Measurements from ENCODE around the gene HS3ST3A1. TPM values are rescaled to one million over a fixed set of nuclear protein-coding genes. Genes with fewer than 3 reads are reported as not detected.
"Not testable (repeated sequence)": the region's sequence is repeated elsewhere in the genome, so short reads cannot be mapped to it uniquely, and the experiment has no call there.

HS3ST3A1 gene
- total RNA-seq, 1 donor from 2014 or later: not detected

DNA sequence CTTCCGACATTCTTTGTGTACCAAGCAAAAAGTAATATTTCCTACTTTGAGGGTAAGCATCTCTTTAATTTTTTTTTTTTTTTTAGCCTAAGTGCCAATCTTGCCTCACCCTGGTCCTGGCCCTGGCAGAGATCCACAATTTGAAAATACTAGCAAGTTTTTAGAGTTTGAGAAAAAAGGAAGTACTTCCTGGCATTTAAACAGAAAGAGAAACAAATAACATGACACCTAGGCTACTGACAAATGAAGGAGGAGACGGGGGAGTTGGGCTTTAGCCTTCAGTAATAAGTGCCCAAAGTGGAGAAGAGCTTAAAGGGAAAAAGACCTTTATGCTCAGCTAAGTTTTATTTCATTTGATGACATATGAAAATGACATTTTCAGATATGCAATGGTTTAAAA, 92.8 kb downstream of the HS3ST3A1 start:
- no peaks in the 10 kb centered on the region for H3K9me3 ChIP-seq
- H3K36me3 ChIP-seq: no peaks in the 10 kb centered on the region
- no peak overlapping the region for H3K27ac ChIP-seq
- H3K4me3 ChIP-seq: no peak overlapping the region
- TF ChIP-seq, protein P1, sequence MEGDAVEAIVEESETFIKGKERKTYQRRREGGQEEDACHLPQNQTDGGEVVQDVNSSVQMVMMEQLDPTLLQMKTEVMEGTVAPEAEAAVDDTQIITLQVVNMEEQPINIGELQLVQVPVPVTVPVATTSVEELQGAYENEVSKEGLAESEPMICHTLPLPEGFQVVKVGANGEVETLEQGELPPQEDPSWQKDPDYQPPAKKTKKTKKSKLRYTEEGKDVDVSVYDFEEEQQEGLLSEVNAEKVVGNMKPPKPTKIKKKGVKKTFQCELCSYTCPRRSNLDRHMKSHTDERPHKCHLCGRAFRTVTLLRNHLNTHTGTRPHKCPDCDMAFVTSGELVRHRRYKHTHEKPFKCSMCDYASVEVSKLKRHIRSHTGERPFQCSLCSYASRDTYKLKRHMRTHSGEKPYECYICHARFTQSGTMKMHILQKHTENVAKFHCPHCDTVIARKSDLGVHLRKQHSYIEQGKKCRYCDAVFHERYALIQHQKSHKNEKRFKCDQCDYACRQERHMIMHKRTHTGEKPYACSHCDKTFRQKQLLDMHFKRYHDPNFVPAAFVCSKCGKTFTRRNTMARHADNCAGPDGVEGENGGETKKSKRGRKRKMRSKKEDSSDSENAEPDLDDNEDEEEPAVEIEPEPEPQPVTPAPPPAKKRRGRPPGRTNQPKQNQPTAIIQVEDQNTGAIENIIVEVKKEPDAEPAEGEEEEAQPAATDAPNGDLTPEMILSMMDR (IDR thresholded peaks at IDR 0.05): no peak
- H3K4me1 ChIP-seq: no peaks in the 10 kb centered on the region
- intact Hi-C loops (cut with DNase I): no loop called here
- no peak for DNase-seq (ENCODE audit: low spot score in 2 of 2)
- H3K27me3 ChIP-seq: no peaks in the 10 kb centered on the region

DNA sequence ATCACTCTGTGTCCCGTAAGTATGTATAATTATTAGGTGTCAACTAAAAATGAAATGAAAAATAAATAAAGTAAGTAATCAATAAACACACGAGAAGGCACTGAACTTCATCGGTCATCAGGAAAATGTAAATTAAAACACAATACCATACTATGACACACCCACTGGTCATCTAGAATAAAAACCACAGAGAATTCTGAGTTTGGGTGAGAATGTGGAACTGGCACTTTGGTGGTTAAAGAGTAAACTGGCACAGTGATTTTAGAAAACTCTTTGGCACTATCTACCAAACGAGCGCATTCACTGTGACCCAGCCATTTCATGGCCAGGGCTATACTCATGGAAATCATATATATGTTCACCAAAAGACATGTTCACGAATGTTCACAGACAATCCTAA, 98.2 kb downstream of the HS3ST3A1 start:
- Histone ChIP-seq H3K9me3 (no peaks in the 10 kb centered on the region), H3K27ac (no peak overlapping the region), H3K27me3 (no peaks in the 10 kb centered on the region), H3K4me3 (no peak overlapping the region), H3K4me1 (no peaks in the 10 kb centered on the region), H3K36me3 (no peaks in the 10 kb centered on the region)
- DNase-seq (ENCODE audit: low spot score in 2 of 2): no peak
- TF ChIP-seq, protein P1 (IDR thresholded peaks at IDR 0.05): no peak
- intact Hi-C loops (cut with DNase I): no loop called here

DNA sequence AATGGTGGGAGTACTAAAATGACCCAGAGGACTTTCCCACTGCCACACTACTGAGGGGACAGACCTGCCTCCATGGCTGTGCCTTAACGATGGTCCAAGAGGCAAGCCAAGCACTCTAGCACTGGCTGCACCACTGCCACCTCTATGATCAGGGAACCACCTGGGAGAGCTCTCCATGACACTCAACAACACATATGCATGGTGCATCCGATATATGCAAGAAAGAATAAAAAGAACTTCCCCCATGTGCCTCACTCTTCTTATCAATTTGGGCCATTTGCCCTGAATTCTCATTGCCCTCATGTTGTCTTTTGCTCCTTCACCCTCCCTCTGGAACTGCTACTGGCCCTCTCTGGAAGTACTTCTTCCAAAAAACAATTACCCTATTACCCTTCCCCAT, 99.5 kb downstream of the HS3ST3A1 start:
- Histone ChIP-seq H3K9me3 (no peaks in the 10 kb centered on the region), H3K4me1 (no peaks in the 10 kb centered on the region), H3K27me3 (no peaks in the 10 kb centered on the region), H3K36me3 (no peaks in the 10 kb centered on the region), H3K27ac (no peak overlapping the region), H3K4me3 (no peak overlapping the region)
- DNase-seq (ENCODE audit: low spot score in 2 of 2): no peak
- intact Hi-C loops (cut with DNase I): no loop called here
- TF ChIP-seq, protein P1 (IDR thresholded peaks at IDR 0.05): no peak

DNA sequence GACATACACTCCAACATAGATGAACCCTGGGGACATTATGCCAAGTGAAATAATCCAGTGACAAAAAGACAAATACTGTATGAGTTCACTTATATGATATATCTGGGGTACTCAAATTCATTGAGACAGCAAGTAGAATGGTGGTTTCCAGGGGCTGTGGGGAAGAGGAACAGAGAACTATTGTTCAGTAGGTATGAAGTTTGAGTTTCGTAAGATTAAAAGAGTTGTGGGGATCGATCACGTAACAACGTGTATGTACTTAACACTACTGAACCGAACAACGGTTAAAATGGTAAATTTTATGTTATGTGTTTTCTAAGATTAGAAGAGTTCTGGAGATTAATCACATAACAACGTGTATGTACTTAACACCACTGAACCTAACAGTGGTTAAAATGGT, 100.8 kb downstream of the HS3ST3A1 start:
- intact Hi-C loops (cut with DNase I): no loop called here

DNA sequence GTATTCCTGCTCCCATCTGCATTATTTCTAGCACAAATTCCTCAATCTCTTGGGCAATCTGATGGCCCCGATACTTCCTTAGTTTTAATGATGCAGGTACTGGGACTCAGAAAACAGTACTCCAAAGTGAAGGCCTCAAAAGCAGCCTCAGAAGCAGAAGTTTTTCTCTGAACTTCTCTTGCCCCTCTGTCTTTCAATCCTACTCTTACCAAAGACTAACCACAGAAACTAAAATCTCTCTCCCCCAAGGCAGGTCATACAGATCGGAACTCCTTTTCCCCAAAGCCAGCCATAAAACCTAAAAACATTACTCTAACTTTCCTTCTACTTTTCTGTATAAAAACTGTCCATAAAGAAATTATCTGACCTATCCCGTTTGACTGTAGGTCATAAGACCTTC, 103.5 kb downstream of the HS3ST3A1 start:
- DNase-seq (ENCODE audit: low spot score in 2 of 2): no peak
- no peak overlapping the region for H3K4me3 ChIP-seq
- no peaks in the 10 kb centered on the region for H3K9me3 ChIP-seq
- H3K4me1 ChIP-seq: no peaks in the 10 kb centered on the region
- TF ChIP-seq, protein P1 (IDR thresholded peaks at IDR 0.05): no peak
- no peak overlapping the region for H3K27ac ChIP-seq
- no peaks in the 10 kb centered on the region for H3K36me3 ChIP-seq
- intact Hi-C loops (cut with DNase I): no loop called here
- no peaks in the 10 kb centered on the region for H3K27me3 ChIP-seq

More for the DNA sequence above, 100.8 kb downstream of the HS3ST3A1 start:
- no peak for DNase-seq (ENCODE audit: low spot score in 2 of 2)
- Histone ChIP-seq H3K4me3 (no peak overlapping the region), H3K27ac (no peak overlapping the region), H3K9me3 (no peaks in the 10 kb centered on the region), H3K4me1 (no peaks in the 10 kb centered on the region), H3K36me3 (no peaks in the 10 kb centered on the region), H3K27me3 (no peaks in the 10 kb centered on the region)
- TF ChIP-seq, protein P1 (IDR thresholded peaks at IDR 0.05): no peak

DNA sequence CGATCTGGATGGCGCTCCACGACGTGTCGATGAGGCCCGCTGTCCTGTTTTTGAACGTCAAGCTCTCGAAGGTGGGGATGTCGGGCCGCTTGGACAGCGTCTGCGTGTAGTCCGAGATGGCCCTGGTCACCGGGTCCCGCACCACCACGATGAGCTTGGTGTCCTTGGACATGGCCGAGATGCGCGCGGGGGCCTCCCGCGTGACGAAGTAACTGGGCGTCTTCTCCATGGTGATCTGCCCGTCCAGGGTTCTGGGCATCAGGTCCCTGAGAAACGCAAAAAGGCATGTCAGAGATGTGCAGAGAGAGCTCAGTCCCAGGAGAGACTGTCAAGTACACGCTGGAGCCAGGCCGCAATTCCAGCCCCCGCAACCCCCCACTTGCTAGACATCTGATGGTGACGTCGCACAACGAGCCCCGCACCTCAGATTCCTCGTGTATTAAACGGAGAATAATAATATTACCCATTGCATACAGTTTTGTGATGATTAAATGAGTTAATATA, 105.1 kb downstream of the HS3ST3A1 start:
- H3K9me3 ChIP-seq; DNase-seq (ENCODE audit: low spot score in 2 of 2); H3K4me3 ChIP-seq; intact Hi-C loops (cut with DNase I); H3K36me3 ChIP-seq; H3K27me3 ChIP-seq; H3K4me1 ChIP-seq; H3K27ac ChIP-seq: not testable (repeated sequence)

Data from ascending aorta (tissue), 2 donors.